A673 (cell line): ENCODE results near the gene EPHB2. TPM values are rescaled to one million over a fixed set of nuclear protein-coding genes. Genes with fewer than 3 reads are reported as not detected.
A peak's percentile ranks its signal among the peaks of the same experiment; 100 is the strongest.

Experiments used
- BruUV-seq: library from RNA; stranded (reverse); fragments of 400-500 nt; replicated peaks from 2 replicates; lab custom pipeline; 2021; lab: Mats Ljungman, UMichigan
- CTCF ChIA-PET: fragments of 300-600 bp; sonication (Branson Sonifier 250); formaldehyde crosslinking; loops from one replicate; lab custom pipeline; 2022; ENCODE audit warnings: antibody characterized with exemption; lab: Charles Lee
- POLR2A ChIA-PET: fragments of 300-600 bp; sonication (Branson Sonifier 250); formaldehyde crosslinking; loops from one replicate; lab custom pipeline; 2022; ENCODE audit warnings: antibody characterized with exemption; ENCODE audit not compliant: low non-redundant PET; lab: Charles Lee
- DNase-seq: peaks from one replicate; pipeline ENCODE4 v3.0.0-alpha.2; 2015; ENCODE audit warnings: low spot score
- H3K27ac ChIP-seq: fragments of 200-600 bp; sonication (generic); 2 replicates; pipeline ENCODE4 v1.5.1; 2016; ENCODE audit warnings: mixed run types, low read depth, mild to moderate bottlenecking, mixed read lengths, antibody characterized with exemption, low read length; ENCODE audit not compliant: poor library complexity, severe bottlenecking
- H3K27me3 ChIP-seq: fragments of 200-600 bp; sonication (generic); replicated peaks from 2 replicates; pipeline ENCODE4 v1.6.1; 2017; ENCODE audit warnings: mixed run types, low read depth, mild to moderate bottlenecking, mixed read lengths, antibody characterized with exemption, low read length; ENCODE audit not compliant: insufficient read depth, poor library complexity
- H3K36me3 ChIP-seq: fragments of 200-600 bp; sonication (generic); 2 replicates; pipeline ENCODE4 v1.6.1; 2016; ENCODE audit warnings: mixed run types, mild to moderate bottlenecking, mixed read lengths, antibody characterized with exemption, low read length; ENCODE audit not compliant: insufficient read depth, poor library complexity, severe bottlenecking
- H3K4me1 ChIP-seq: fragments of 200-600 bp; sonication (generic); 2 replicates; pipeline ENCODE4 v1.6.1; 2017; ENCODE audit warnings: mixed run types, mild to moderate bottlenecking, mixed read lengths, antibody characterized with exemption, low read length; ENCODE audit not compliant: insufficient read depth, poor library complexity, severe bottlenecking
- H3K4me3 ChIP-seq: fragments of 200-600 bp; sonication (generic); 2 replicates; pipeline ENCODE4 v1.5.1; 2016; ENCODE audit warnings: low read depth, mixed run types, mild to moderate bottlenecking, mixed read lengths, low read length; ENCODE audit not compliant: poor library complexity, severe bottlenecking
- H3K9me3 ChIP-seq: fragments of 200-600 bp; sonication (generic); 2 replicates; pipeline ENCODE4 v1.6.1; 2016; ENCODE audit warnings: mixed run types, low read depth, mild to moderate bottlenecking, mixed read lengths, antibody characterized with exemption, low read length; ENCODE audit not compliant: poor library complexity, severe bottlenecking
- EZH2 ChIP-seq: fragments of 200-600 bp; sonication (generic); IDR thresholded peaks from 2 replicates; pipeline ENCODE4 v1.6.1; 2017; ENCODE audit warnings: borderline replicate concordance, low read depth, mild to moderate bottlenecking, mixed read lengths, antibody characterized with exemption, low read length; ENCODE audit not compliant: poor library complexity, severe bottlenecking
- intact Hi-C: fragments of 100-400 bp; cut with micrococcal nuclease; formaldehyde crosslinking; loops from one replicate; pipeline ENCODE4 v1.10.0; 2022; ENCODE audit not compliant: unreplicated experiment
- total RNA-seq: library from RNA; stranded (reverse); gene quantifications from 2 replicates; pipeline ENCODE4 v1.2.3, GENCODE V29; 2021
- TF ChIP-seq, protein P1 (sequence below): fragments of 300-800, 200-600 bp; sonication (generic); conservative IDR thresholded peaks from 2 replicates; pipeline ENCODE4 v1.5.1; 2017; ENCODE audit warnings: low read depth, mild to moderate bottlenecking, antibody characterized with exemption, low read length, moderate library complexity, mixed read lengths

Gene EPHB2
- total RNA-seq, 1 experiment from 2014 or later: 10.4 TPM

DNA sequence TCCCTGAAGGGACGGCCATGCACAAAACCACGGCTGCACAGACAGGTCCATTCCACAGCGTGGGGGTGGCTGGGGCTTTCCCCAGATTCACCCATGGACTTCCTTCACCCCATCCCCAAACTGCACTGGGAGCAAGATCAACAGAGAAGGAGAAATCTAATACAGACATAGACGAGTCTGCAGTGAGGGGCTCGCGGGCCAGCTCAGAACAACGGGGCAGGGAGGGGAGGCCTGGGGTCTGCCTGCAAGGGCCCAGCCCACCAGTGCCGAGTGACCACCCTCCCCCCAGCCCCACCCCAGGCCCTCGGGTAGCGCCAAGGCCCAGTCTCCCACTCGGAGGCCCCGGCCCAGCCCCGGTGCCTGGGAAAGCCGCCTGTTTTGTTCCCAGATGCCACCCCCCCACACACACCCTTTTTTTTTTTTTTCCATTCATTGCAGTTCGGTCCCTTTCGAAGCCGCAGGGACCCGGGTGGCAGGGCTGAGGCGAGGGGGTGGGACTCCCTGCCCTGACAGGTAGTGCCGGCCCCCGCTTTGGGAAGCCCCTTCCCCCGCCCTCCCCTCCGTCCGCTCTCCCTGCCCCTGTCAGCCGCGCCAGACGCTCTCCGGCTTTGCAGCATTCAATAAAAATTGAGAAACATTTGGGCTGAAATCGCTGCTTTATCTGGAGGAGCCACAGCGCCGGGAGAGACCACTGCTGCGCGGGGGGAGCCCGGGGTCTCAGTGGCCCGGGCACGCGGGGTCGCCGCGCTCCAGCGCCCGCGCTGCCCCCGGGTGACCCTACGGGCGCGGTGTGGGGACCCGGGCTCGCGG, 543 bp upstream of the EPHB2 start:
- Histone ChIP-seq H3K4me1 (peaks cover 4% of the 10 kb centered on the region), H3K9me3 (no peaks in the 10 kb centered on the region), H3K36me3 (no peaks in the 10 kb centered on the region), H3K4me3 (peak overlapping the region; percentile 42), H3K27me3 (peaks cover 16% of the 10 kb centered on the region), H3K27ac (no peak overlapping the region)
- TF ChIP-seq, protein P1, sequence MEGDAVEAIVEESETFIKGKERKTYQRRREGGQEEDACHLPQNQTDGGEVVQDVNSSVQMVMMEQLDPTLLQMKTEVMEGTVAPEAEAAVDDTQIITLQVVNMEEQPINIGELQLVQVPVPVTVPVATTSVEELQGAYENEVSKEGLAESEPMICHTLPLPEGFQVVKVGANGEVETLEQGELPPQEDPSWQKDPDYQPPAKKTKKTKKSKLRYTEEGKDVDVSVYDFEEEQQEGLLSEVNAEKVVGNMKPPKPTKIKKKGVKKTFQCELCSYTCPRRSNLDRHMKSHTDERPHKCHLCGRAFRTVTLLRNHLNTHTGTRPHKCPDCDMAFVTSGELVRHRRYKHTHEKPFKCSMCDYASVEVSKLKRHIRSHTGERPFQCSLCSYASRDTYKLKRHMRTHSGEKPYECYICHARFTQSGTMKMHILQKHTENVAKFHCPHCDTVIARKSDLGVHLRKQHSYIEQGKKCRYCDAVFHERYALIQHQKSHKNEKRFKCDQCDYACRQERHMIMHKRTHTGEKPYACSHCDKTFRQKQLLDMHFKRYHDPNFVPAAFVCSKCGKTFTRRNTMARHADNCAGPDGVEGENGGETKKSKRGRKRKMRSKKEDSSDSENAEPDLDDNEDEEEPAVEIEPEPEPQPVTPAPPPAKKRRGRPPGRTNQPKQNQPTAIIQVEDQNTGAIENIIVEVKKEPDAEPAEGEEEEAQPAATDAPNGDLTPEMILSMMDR: no peak
- TF ChIP-seq EZH2: no peak
- intact Hi-C loops: loop anchor here (10.0 kb wide), 1 partner anchor 155 kb away; no protein-coding TSS in a partner anchor
- ChIA-PET CTCF (interaction anchor here (0.5 kb wide), 1 partner anchor 74 kb away, joined by 8 read pairs; no protein-coding TSS in a partner anchor), POLR2A (no interaction called here)
- BruUV-seq: no TSS peak
- peak; percentile 75 for DNase-seq

DNA sequence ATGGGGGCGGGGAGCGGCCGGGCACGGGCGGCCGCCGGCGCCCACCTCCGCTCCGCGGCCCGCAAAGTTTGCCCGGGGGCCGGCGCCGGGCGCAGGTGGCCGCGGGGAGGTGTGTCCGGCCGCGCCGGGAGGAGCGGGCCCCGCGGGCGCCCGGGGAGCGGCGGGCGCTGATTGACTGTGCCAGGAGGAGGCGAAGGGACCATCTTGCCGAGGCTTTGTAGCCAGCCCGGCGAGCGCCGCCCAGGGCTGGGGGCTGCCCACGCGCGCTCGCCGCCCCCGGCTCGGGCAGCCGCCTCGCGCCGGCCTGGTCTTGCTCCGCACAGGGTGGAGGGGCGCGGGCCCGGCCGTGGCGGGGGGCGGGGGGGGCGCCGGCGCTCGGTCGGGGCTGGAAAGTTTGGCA, 432 bp downstream of the EPHB2 start:
- Histone ChIP-seq H3K27me3 (peaks cover 16% of the 10 kb centered on the region), H3K4me3 (peak overlapping the region; percentile 45), H3K36me3 (no peaks in the 10 kb centered on the region), H3K4me1 (peaks cover 4% of the 10 kb centered on the region), H3K27ac (no peak overlapping the region), H3K9me3 (no peaks in the 10 kb centered on the region)
- CTCF ChIA-PET: no interaction called here
- no peak for DNase-seq
- no peak for TF ChIP-seq EZH2
- TF ChIP-seq, protein P1: no peak
- intact Hi-C loops: no loop called here
- BruUV-seq: no TSS peak
- POLR2A ChIA-PET: no interaction called here

DNA sequence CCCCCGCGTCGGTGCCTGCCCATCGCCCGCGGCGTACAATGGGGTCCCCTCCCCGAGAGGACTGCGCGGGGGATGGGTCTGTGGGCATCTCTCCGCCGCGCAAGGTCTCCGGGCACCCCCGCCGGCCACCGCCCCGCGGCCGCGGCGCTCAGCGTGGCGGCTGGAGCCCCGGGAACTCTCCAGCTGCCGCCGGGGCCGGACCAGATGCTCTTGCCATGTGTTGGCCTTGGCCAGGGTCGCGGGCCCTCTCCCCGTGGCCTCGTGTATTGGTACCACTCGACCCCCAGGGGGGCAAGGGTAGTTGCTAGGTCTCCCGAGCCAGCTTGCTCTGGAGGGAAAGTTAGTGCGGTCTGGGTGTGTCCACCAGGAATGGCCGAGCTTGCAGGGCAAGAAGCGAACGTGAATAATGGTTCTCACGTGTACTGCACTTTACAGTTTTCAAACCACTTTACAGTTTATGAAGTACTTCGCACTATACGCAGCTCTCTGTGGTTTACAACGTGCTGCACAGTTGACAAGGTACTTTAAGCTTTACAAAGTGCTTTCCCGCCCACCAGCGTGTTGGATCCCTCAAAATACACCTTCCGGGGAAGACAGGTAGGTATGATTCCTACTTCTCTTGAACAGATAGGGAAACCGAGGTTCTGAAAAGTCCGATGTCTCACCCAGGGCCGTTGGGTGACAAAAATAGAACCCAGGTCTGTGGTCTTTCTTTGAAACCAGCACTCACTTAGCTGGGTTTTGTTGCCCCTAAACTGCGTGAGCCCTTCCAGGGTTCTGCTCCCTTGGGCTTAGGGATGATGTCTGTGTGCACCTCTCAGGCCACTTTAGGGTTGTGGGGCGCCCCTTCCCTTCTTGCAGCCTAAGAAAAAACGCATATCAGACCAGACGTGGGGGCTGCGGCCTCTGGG, 1.2 kb downstream of the EPHB2 start:
- Histone ChIP-seq H3K27me3 (peaks cover 16% of the 10 kb centered on the region), H3K27ac (no peak overlapping the region), H3K9me3 (no peaks in the 10 kb centered on the region), H3K4me1 (peaks cover 4% of the 10 kb centered on the region), H3K4me3 (peak overlapping the region; percentile 45), H3K36me3 (no peaks in the 10 kb centered on the region)
- ChIA-PET CTCF (interaction anchor here (0.5 to 1.6 kb wide), 2 partner anchors 8 to 11 kb away, joined by 3 to 9 read pairs; no protein-coding TSS in a partner anchor), POLR2A (no interaction called here)
- no TSS peak for BruUV-seq
- intact Hi-C loops: no loop called here
- TF ChIP-seq, protein P1: no peak
- peak; percentile 67 for TF ChIP-seq EZH2
- DNase-seq: no peak
